ENCODE data around the gene SMARCB1.

GRCh38 chr22:23744001-23744400 is 42.8 kb upstream of the SMARCB1 start:
- TF ChIP-seq CTCF (IDR thresholded peaks at IDR 0.05) = no peak
- no peak for TF ChIP-seq POLR2A (IDR thresholded peaks at IDR 0.05)
